Prostate gland (tissue), 2 donors: Measurements from ENCODE around the gene TCF4. TPM values are rescaled to one million over a fixed set of nuclear protein-coding genes. Genes with fewer than 3 reads are reported as not detected.

Experiments used
- DNase-seq: peaks from one replicate; pipeline ENCODE4 v3.0.0-alpha.2; 2019; ENCODE audit warnings: low spot score
- H3K27ac ChIP-seq, 2 donors: fragments of 200-600 bp; sonication (generic); 2 replicates each; pipeline ENCODE4 v1.5.1; 2017 to 2019
- H3K27me3 ChIP-seq: fragments of 200-600 bp; sonication (generic); replicated peaks from 2 replicates; pipeline ENCODE4 v1.5.1; 2019; ENCODE audit not compliant: insufficient read depth
- H3K36me3 ChIP-seq, 2 donors: fragments of 200-600 bp; sonication (generic); 1 replicate in 1 of 2; 2 replicates in 1 of 2; pipeline versions ENCODE4 v1.5.1 to v1.8.1; 2017 to 2019
- H3K4me1 ChIP-seq: fragments of 200-600 bp; sonication (generic); replicated peaks from 2 replicates; pipeline ENCODE4 v1.5.1; 2019
- H3K4me3 ChIP-seq, 2 donors: fragments of 200-600 bp; sonication (generic); 2 replicates each; pipeline ENCODE4 v1.5.1; 2017 to 2019
- H3K9me3 ChIP-seq: fragments of 200-600 bp; sonication (generic); 2 replicates; pipeline ENCODE4 v1.5.1; 2017
- CTCF ChIP-seq, 4 experiments: fragments of 200-600 bp in 2 of 4; fragments of 450-650 bp in 2 of 4; sonication (generic) in 2 of 4; IDR thresholded peaks; 1 replicate in 3 of 4; 2 replicates in 1 of 4; pipeline ENCODE4 v1.5.1; 2016 to 2019; ENCODE audit warnings: antibody characterized with exemption in 4 of 4, mild to moderate bottlenecking in 2 of 4, moderate library complexity in 2 of 4
- POLR2A ChIP-seq: fragments of 450-650 bp; IDR thresholded peaks from one replicate; pipeline ENCODE4 v1.6.1; 2016; ENCODE audit warnings: antibody characterized with exemption, mild to moderate bottlenecking
- POLR2AphosphoS5 ChIP-seq: sonication (generic); formaldehyde crosslinking; IDR thresholded peaks from one replicate; pipeline ENCODE4 v1.6.1; 2017; ENCODE audit warnings: antibody characterized with exemption
- WGBS: methylation state at CpG from one replicate; pipeline ENCODE4 v1.1.5; 2018; 5-methylcytosine and 5-hydroxymethylcytosine counted together
- intact Hi-C: fragments of 100-400 bp; cut with DNase I; formaldehyde crosslinking; loops from one replicate; pipeline ENCODE4 v1.14.2; 2022
- total RNA-seq, 2 donors: library from RNA; depleted of rRNA; stranded (reverse); fragments of >200 nt; gene quantifications; one replicate each; pipeline ENCODE4 v1.1.0, GENCODE V29; 2016

TCF4 gene
- total RNA-seq, 2 donors from 2014 or later, result 29.8 to 87.2 TPM

GRCh38 chr18:55246278-55246677 is 341.7 kb downstream of the TCF4 start:
- TF ChIP-seq POLR2A, result no peak
- TF ChIP-seq CTCF (IDR thresholded peaks at IDR 0.05), result no peak
- TF ChIP-seq POLR2AphosphoS5, result no peak
- Histone ChIP-seq H3K27ac (no peak overlapping the region), H3K4me1 (no peaks in the 10 kb centered on the region)

GRCh38 chr18:55245211-55245614 is 342.8 kb downstream of the TCF4 start:
- Histone ChIP-seq H3K27ac (no peak overlapping the region), H3K9me3 (no peaks in the 10 kb centered on the region), H3K4me3 (no peak overlapping the region), H3K36me3 (no peaks in the 10 kb centered on the region), H3K27me3 (no peaks in the 10 kb centered on the region), H3K4me1 (no peaks in the 10 kb centered on the region)
- no peak for DNase-seq
- TF ChIP-seq POLR2AphosphoS5 (no peak), CTCF (IDR thresholded peaks at IDR 0.05) (no peak), POLR2A (no peak)
- intact Hi-C loops, result no loop called here
- WGBS, result 47% methylated on average over 4 of the region's 4 CpGs

More at GRCh38 chr18:55246278-55246677, 341.7 kb downstream of the TCF4 start:
- Histone ChIP-seq H3K27me3 (no peaks in the 10 kb centered on the region), H3K9me3 (no peaks in the 10 kb centered on the region), H3K36me3 (no peaks in the 10 kb centered on the region), H3K4me3 (no peak overlapping the region)
- intact Hi-C loops, result no loop called here
- DNase-seq, result no peak

- Histone ChIP-seq H3K27ac (no peak overlapping the region), H3K4me1 (no peaks in the 10 kb centered on the region), H3K36me3 (no peaks in the 10 kb centered on the region), H3K9me3 (no peaks in the 10 kb centered on the region), H3K4me3 (no peak overlapping the region), H3K27me3 (no peaks in the 10 kb centered on the region)
- WGBS, result 40% methylated on average over 5 of the region's 5 CpGs
- no peak for DNase-seq
- TF ChIP-seq CTCF (IDR thresholded peaks at IDR 0.05) (no peak), POLR2AphosphoS5 (no peak), POLR2A (no peak)
- intact Hi-C loops, result loop anchor here (5.0 kb wide), 1 partner anchor 73 kb away; no protein-coding TSS in a partner anchor
Measured at GRCh38 chr18:55244546-55244945, 343.4 kb downstream of the TCF4 start.

- no peaks in the 10 kb centered on the region for H3K36me3 ChIP-seq
- no peak for DNase-seq
- TF ChIP-seq CTCF (IDR thresholded peaks at IDR 0.05) (no peak), POLR2AphosphoS5 (no peak), POLR2A (no peak)
- no peak overlapping the region for H3K4me3 ChIP-seq
- intact Hi-C loops, result loop anchor here (5.0 kb wide), 1 partner anchor 73 kb away; no protein-coding TSS in a partner anchor
- no peaks in the 10 kb centered on the region for H3K9me3 ChIP-seq
- no peaks in the 10 kb centered on the region for H3K27me3 ChIP-seq
- WGBS, result 46% methylated on average over 6 of the region's 6 CpGs
- H3K4me1 ChIP-seq, result no peaks in the 10 kb centered on the region
- no peak overlapping the region for H3K27ac ChIP-seq
Measured at GRCh38 chr18:55243857-55244256, 344.1 kb downstream of the TCF4 start.

GRCh38 chr18:55243255-55243654 is 344.7 kb downstream of the TCF4 start:
- intact Hi-C loops, result loop anchor here (5.0 kb wide), 1 partner anchor 74 kb away; no protein-coding TSS in a partner anchor
- 80% methylated on average over 2 of the region's 2 CpGs for WGBS
- no peak overlapping the region for H3K27ac ChIP-seq
- H3K9me3 ChIP-seq, result no peaks in the 10 kb centered on the region
- no peaks in the 10 kb centered on the region for H3K36me3 ChIP-seq
- no peaks in the 10 kb centered on the region for H3K4me1 ChIP-seq
- H3K4me3 ChIP-seq, result no peak overlapping the region
- TF ChIP-seq CTCF (IDR thresholded peaks at IDR 0.05) (no peak), POLR2AphosphoS5 (no peak), POLR2A (no peak)
- H3K27me3 ChIP-seq, result no peaks in the 10 kb centered on the region
- no peak for DNase-seq
